Upper lobe of right lung (tissue), 1 donor: ENCODE data around the gene CXorf38. TPM values are rescaled to one million over a fixed set of nuclear protein-coding genes. Genes with fewer than 3 reads are reported as not detected.

Source experiments
- ATAC-seq: fragments of 200-7000 bp; cut with Tn5 transposase; one replicate; pipeline ENCODE4 v1.9.1; 2020; ENCODE audit warnings: mild to moderate bottlenecking, moderate library complexity
- DNase-seq: peaks from one replicate; pipeline ENCODE4 v3.0.0-alpha.2; 2020
- H3K27ac ChIP-seq: fragments of 200-600 bp; one replicate; pipeline ENCODE4 v1.8.0; 2022
- H3K27me3 ChIP-seq: fragments of 200-600 bp; one replicate; pipeline ENCODE4 v1.8.0; 2022; ENCODE audit warnings: mild to moderate bottlenecking
- H3K36me3 ChIP-seq: fragments of 200-600 bp; one replicate; pipeline ENCODE4 v1.8.0; 2022
- H3K4me1 ChIP-seq: fragments of 200-600 bp; one replicate; pipeline ENCODE4 v1.8.0; 2022
- H3K4me3 ChIP-seq: fragments of 200-600 bp; one replicate; pipeline ENCODE4 v1.8.0; 2022; ENCODE audit warnings: mild to moderate bottlenecking
- H3K9me3 ChIP-seq: fragments of 200-600 bp; one replicate; pipeline ENCODE4 v1.8.0; 2022
- CTCF ChIP-seq: fragments of 200-600 bp; IDR thresholded peaks from one replicate; pipeline ENCODE4 v1.8.0; 2022; ENCODE audit warnings: antibody characterized with exemption
- intact Hi-C: fragments of 100-400 bp; cut with DNase I; formaldehyde crosslinking; loops from one replicate; pipeline ENCODE4 v1.11.0; 2022
- total RNA-seq: library from RNA; stranded (reverse); fragmentation: NEBNext Ultra II Directional; extraction: Animal tissue kit (Norgen Biotek cat#: 25700); gene quantifications from one replicate; pipeline ENCODE4 v1.2.1, GENCODE V29; 2021
- donor health status: DM: no; HTN: yes; CAD: no; lungs with severe emphysema.

The CXorf38 gene
- total RNA-seq, 1 donor from 2014 or later: 14.1 TPM

- TF ChIP-seq CTCF: no peak
- DNase-seq (peak; percentile 70), ATAC-seq (peak; percentile 55)
- Histone ChIP-seq H3K4me3 (peak overlapping the region; percentile 63), H3K4me1 (peaks cover 16% of the 10 kb centered on the region), H3K27me3 (no peaks in the 10 kb centered on the region), H3K27ac (peak overlapping the region; percentile 79), H3K9me3 (no peaks in the 10 kb centered on the region), H3K36me3 (no peaks in the 10 kb centered on the region)
- intact Hi-C loops: no loop called here
Observed at GRCh38 chrX:40646489-40647306, 663 bp downstream of the CXorf38 start.

GRCh38 chrX:40644821-40645358 is 2.5 kb downstream of the CXorf38 start:
- Histone ChIP-seq H3K27me3 (no peaks in the 10 kb centered on the region), H3K9me3 (no peaks in the 10 kb centered on the region), H3K4me1 (peaks cover 16% of the 10 kb centered on the region), H3K27ac (peak overlapping the region; percentile 71), H3K4me3 (peak overlapping the region; percentile 48), H3K36me3 (no peaks in the 10 kb centered on the region)
- peak; percentile 74 for ATAC-seq
- peak; percentile 67 for DNase-seq
- no peak for TF ChIP-seq CTCF
- intact Hi-C loops: no loop called here

DNA sequence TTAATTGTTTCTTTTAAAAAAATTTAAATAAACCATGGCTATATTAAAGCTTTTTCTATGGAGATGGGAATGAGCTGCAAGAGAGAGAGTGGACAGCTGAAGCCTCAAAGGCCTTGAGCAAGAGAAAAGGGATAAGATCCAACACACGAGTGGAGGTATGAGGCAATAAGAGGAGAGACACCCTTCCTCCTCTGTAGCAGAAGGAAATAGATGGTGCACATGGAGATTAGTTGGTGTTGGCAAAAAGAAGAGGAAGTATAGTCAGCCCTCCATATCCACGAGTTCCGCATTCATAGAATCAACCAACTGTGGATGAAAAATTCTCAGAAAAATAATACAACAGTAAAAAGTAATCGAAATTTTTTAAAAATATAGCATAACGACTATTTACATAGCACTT is 3.2 kb downstream of the CXorf38 start:
- peak overlapping the region; percentile 71 for H3K27ac ChIP-seq
- H3K27me3 ChIP-seq: no peaks in the 10 kb centered on the region
- peak overlapping the region; percentile 48 for H3K4me3 ChIP-seq
- DNase-seq: no peak
- intact Hi-C loops: no loop called here
- H3K4me1 ChIP-seq: peaks cover 16% of the 10 kb centered on the region
- H3K36me3 ChIP-seq: no peaks in the 10 kb centered on the region
- TF ChIP-seq CTCF: no peak
- ATAC-seq: peak; percentile 53
- H3K9me3 ChIP-seq: no peaks in the 10 kb centered on the region

DNA sequence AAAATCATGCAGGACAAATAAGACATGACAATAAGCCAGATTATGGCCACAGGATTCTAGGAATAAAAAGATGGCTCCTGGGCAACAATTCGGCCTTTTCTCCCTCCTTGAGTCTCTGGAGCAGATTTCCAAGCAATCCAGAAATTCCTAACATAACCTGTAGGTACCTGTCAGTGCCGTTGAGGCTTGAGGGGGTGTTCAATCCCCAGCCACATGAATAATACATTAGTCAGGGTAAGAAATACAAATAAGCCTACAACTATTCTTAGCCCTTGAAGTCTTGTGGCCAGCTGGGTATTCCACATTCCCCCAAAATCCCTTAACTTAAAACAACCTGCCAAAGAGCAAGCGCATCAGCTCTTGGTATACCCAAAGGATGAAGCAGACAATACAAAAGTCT is 9.7 kb downstream of the CXorf38 start:
- DNase-seq (no peak), ATAC-seq (no peak)
- intact Hi-C loops: no loop called here
- no peak overlapping the region for H3K27ac ChIP-seq
- H3K9me3 ChIP-seq: no peaks in the 10 kb centered on the region
- no peak for TF ChIP-seq CTCF
- H3K36me3 ChIP-seq: peaks cover 54% of the 10 kb centered on the region
- H3K4me3 ChIP-seq: no peak overlapping the region
- no peaks in the 10 kb centered on the region for H3K27me3 ChIP-seq
- peaks cover 3% of the 10 kb centered on the region for H3K4me1 ChIP-seq

- no peaks in the 10 kb centered on the region for H3K9me3 ChIP-seq
- TF ChIP-seq CTCF: no peak
- H3K4me3 ChIP-seq: no peak overlapping the region
- no peak overlapping the region for H3K27ac ChIP-seq
- DNase-seq (no peak), ATAC-seq (no peak)
- no peaks in the 10 kb centered on the region for H3K4me1 ChIP-seq
- intact Hi-C loops: no loop called here
- no peaks in the 10 kb centered on the region for H3K27me3 ChIP-seq
- H3K36me3 ChIP-seq: peaks cover 64% of the 10 kb centered on the region
Observed at GRCh38 chrX:40632199-40632598, 15.2 kb downstream of the CXorf38 start.
